Stimulated activated CD8-positive, alpha-beta memory T cell treated with anti-CD3 and anti-CD28 coated beads, Interleukin-15, amount 100 ng/mL, for 24 hours (primary cell): ENCODE measurements around the gene MFNG.

ENCODE experiments used
- DNase-seq: peaks from one replicate; pipeline ENCODE4 v3.0.0-alpha.2; 2020; ENCODE audit warnings: low read depth

Gene MFNG

DNA sequence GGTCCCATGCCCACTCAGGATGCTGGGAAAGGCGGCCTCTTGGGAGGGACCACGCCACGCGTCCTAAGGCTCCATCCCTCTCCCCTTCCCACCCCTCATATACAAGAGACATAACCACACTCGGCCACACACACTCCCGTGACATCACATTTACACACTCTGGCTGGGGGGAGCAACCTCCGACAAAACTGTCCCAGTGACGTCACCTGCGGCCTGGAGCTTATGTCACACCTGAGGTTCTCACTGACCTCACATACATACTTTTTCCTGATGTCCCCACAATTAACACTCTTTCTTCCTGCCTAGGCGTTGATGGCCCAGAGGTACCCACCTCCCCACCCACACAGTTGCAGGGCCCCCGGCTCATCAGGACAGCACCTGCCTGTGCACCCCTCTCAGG, 60.8 kb downstream of the MFNG start:
- no peak for DNase-seq

- no peak for DNase-seq
Measured at GRCh38 chr22:37423283-37423682, 62.9 kb downstream of the MFNG start.

DNA sequence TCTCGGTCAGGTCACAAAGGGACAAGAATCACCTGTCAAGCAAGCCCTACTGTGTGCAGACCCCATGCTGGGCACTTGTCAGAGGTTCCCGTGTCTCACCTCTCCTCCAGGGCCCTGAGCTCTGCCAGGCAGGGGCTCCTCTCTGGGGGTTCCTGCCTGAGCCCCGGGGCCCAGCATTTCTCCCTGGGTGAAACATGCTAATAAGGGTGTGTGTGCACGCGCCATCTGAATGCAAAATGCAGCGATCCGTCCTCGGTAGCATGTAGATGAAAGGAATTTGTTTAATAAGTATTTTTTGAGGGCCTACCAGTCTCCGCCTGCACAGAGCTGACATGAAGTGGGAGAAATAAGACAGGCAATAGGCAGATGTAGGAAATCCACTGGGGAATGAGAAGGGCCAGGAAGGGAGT, 64.7 kb downstream of the MFNG start:
- DNase-seq: no peak

DNA sequence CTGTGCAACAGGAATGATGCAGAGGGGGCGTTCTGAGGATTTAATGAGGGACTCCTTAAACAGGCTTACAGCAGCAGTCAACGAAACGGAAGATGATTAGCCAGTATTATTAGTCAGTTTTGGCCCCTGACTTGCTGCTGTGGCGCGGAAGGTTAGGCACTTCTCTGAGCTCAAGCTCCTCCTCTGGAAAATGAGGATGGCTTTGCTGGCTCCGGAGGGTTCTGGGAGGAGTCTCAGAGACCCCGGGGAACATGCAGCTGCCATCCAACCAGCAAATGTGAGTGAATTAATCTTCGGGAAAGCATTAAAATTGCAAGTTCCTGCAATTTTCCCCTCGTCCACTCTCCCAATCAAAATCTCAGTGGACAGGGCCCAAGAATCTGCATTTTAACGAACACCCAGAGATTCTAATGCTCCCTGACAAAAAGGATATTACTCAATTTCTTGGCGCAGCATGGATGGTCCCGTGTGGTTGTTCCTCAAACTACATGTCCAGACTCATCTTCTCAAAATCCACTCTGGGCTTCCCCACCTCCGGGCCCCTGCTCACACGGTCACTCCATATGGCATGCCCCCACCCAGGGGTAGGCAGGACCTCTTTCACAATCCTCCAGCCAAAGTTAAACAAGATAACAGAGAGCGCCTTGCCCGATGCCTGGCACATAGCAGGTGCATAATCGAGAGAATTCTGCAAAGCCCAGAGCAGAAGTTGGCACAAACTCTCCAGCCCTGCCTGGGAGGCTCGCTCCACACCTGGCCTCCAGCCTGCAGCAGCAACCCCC, 65.3 kb downstream of the MFNG start:
- DNase-seq: no peak

DNA sequence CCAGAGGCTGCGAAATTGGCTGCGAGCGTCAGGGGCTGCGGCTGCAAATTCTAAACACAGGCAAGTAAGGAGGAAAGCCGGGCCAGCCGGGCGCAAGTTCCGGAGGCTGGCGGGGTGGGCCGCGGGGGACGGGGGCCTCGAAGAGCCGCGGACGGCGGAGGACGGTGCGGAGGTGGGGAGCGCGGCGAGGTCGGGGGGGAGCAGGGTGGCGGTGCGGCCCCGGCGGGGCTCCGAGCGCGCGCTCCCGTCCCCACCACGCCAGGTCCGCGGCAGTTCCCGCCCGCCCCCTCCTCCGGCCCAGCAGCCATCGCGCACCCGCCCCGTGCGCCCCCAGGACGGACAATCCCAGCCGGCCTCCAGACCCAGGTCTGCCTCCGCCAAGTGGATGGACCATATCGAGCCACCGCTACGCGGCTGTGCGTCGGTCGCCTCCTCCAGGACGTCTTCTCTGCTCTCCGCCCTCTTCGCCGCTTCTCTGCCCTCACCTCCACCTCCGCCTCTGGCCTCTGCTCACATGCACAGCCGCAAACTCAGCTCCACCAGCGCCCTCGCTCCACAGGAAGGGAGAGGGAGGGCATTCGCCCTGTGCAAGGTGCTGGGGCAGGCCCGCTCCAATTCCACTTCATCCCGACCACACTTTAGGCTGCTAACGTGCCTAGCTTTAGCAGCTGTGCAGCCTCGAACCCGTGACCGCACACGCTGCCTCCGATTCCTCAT, 66.1 kb downstream of the MFNG start:
- DNase-seq: no peak

GRCh38 chr22:37419370-37419968, 66.7 kb downstream of the MFNG start:
- no peak for DNase-seq
